DMS53 treated with DMSO at 0.1 percent for 48 hours (cell line): ENCODE data around the gene GHITM.
"Not testable (repeated sequence)": the region's sequence is repeated elsewhere in the genome, so short reads cannot be mapped to it uniquely, and the experiment has no call there.

ENCODE experiments used
- DNase-seq: peaks from one replicate; lab custom pipeline; 2025; ENCODE audit not compliant: unreplicated experiment; lab: John Stamatoyannopoulos, UW

GHITM gene

GRCh38 chr10:84139126-84140035, at the start of gene GHITM:
TSS of gene GHITM (plus strand) at chr10:84139509. CDS start at chr10:84141501, 1,992 bp downstream.
- DNase-seq, result peak; percentile 94

- no peak for DNase-seq
Observed at GRCh38 chr10:84095811-84096497, 43.4 kb upstream of the GHITM start.

GRCh38 chr10:84097787-84098353, 41.4 kb upstream of the GHITM start:
- DNase-seq, result peak; percentile 10

- DNase-seq, result no peak
Observed at GRCh38 chr10:84098667-84099066, 40.6 kb upstream of the GHITM start.

- DNase-seq, result no peak
Observed at GRCh38 chr10:84101042-84101441, 38.3 kb upstream of the GHITM start.

- DNase-seq, result no peak
Observed at GRCh38 chr10:84108797-84109196, 30.5 kb upstream of the GHITM start.

- not testable (repeated sequence) for DNase-seq
Observed at GRCh38 chr10:84109772-84110171, 29.5 kb upstream of the GHITM start.

- DNase-seq, result not testable (repeated sequence)
Observed at GRCh38 chr10:84113468-84113867, 25.8 kb upstream of the GHITM start.

GRCh38 chr10:84114088-84114667, 25.1 kb upstream of the GHITM start:
- no peak for DNase-seq

GRCh38 chr10:84117204-84117603, 22.1 kb upstream of the GHITM start:
- DNase-seq, result not testable (repeated sequence)

GRCh38 chr10:84117686-84118394, 21.5 kb upstream of the GHITM start:
- DNase-seq, result no peak

GRCh38 chr10:84118395-84119006, 20.8 kb upstream of the GHITM start:
- DNase-seq, result no peak

GRCh38 chr10:84123362-84123761, 15.9 kb upstream of the GHITM start:
- DNase-seq, result no peak

GRCh38 chr10:84125910-84126784, 13.2 kb upstream of the GHITM start:
- not testable (repeated sequence) for DNase-seq

GRCh38 chr10:84126785-84127167, 12.5 kb upstream of the GHITM start:
- no peak for DNase-seq

GRCh38 chr10:84135836-84136235, 3.5 kb upstream of the GHITM start:
- peak; percentile 40 for DNase-seq

GRCh38 chr10:84137811-84138210, 1.5 kb upstream of the GHITM start:
- DNase-seq, result no peak

- peak; percentile 76 for DNase-seq
Observed at GRCh38 chr10:84138478-84139125, 707 bp upstream of the GHITM start.

GRCh38 chr10:84140036-84140379, 699 bp downstream of the GHITM start:
- DNase-seq, result no peak
